ENCODE measurements around the gene ARHGEF4. TPM values are rescaled to one million over a fixed set of nuclear protein-coding genes. Genes with fewer than 3 reads are reported as not detected.

Gene ARHGEF4
- total RNA-seq, 1 donor from 2014 or later, result 25.5 TPM

DNA sequence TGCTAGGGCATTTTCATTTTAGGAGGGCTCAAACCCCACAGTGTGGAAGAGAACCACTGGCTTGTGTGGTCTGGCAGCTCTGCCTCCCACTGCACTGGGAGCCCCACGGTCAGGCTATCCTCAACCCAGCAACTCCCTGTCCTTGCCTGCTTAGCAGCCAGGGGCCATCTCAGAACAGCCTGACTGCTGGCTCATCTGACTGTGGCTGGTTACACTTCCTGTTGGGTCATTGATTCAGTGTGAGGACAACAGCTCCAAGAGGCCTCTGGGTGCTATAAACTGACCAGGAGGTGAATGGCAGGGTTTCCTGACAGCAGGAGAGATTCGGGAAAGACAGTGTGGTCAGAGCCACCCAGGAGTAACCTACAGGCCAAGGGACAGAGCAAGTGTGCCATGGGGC lies 41.3 kb upstream of the ARHGEF4 start:
- Mint-ChIP-seq H3K36me3 (no peaks in the 10 kb centered on the region), H3K27me3 (ENCODE audit: low read depth) (peaks cover 53% of the 10 kb centered on the region), H3K4me3 (no peak overlapping the region), H3K4me1 (peaks cover 5% of the 10 kb centered on the region), H3K9me3 (no peaks in the 10 kb centered on the region), H3K27ac (no peak overlapping the region)
- DNase-seq (ENCODE audit: low spot score in 2 of 2, unreplicated experiment in 2 of 2), result no peak
- TF ChIP-seq, protein P1, sequence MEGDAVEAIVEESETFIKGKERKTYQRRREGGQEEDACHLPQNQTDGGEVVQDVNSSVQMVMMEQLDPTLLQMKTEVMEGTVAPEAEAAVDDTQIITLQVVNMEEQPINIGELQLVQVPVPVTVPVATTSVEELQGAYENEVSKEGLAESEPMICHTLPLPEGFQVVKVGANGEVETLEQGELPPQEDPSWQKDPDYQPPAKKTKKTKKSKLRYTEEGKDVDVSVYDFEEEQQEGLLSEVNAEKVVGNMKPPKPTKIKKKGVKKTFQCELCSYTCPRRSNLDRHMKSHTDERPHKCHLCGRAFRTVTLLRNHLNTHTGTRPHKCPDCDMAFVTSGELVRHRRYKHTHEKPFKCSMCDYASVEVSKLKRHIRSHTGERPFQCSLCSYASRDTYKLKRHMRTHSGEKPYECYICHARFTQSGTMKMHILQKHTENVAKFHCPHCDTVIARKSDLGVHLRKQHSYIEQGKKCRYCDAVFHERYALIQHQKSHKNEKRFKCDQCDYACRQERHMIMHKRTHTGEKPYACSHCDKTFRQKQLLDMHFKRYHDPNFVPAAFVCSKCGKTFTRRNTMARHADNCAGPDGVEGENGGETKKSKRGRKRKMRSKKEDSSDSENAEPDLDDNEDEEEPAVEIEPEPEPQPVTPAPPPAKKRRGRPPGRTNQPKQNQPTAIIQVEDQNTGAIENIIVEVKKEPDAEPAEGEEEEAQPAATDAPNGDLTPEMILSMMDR (IDR thresholded peaks at IDR 0.05; ENCODE audit: unreplicated experiment), result no peak

DNA sequence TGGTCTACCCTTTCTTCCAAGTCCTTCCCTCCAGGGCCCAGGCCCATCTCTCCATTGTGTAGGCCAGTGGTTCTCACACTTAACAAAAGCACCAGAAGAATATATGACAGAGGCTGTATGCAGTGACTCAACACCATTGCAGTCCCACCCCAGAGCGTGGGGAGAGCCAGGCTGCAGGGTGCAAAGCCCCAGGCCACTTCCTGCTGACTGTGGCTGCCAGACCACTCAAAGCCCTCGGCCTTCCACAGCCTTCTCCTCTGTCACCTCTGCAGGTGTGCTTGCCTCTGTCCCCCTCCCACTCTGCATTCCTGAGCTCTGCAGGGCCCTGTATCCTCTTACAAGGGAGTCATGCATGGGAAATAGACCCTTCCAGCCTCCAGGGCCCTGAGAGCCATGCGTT lies 40.4 kb upstream of the ARHGEF4 start:
- TF ChIP-seq, protein P1 (IDR thresholded peaks at IDR 0.05; ENCODE audit: unreplicated experiment), result no peak
- Mint-ChIP-seq H3K36me3 (no peaks in the 10 kb centered on the region), H3K27me3 (ENCODE audit: low read depth) (peaks cover 49% of the 10 kb centered on the region), H3K9me3 (no peaks in the 10 kb centered on the region), H3K4me1 (peaks cover 5% of the 10 kb centered on the region), H3K27ac (no peak overlapping the region), H3K4me3 (no peak overlapping the region)
- no peak for DNase-seq (ENCODE audit: low spot score in 2 of 2, unreplicated experiment in 2 of 2)

DNA sequence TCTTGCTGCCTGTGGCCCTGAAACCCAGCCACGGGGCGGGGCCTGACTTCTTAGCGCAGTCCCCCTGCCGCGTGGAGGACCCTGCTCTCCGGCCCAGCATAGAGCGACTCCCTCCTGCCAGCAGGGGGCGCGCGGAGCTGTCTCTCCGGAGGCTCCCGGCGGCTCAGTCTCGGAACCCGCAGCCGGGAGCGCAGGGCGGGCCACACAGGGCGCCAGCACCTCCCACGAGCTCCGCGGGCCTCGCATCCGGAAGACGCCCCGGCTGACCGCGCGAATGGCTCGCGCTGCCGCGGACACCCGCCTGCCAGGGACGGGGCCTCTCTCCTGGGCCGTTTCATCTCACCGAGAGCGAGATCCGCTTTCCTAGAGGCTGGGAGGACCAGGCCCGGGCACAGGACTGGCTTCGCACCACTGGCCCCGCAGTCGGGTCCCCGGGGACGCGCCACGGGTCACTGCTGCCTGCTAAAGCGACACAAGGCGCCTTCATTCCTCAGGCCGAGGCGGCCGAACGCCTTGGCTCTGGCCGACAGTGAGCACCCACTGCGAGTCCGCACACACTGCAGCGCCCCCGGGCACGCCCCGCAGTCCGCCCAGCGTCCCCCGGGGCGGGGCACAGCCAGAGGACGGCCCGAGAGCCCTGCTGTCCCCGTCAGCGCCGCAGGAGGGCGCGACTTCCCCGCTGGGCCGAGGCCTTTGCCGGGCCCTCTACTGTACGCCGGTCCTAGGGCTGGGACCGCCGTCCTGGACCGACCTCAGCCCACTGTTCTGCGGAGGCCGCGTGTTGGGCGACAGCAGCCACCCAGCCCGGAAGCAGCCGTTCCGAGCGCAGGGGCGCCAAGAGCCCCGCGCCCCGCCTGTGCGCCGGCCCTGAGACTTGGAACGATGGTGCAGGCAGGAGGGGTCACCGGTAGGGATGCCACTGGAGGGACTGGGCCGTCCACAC lies 39.0 kb upstream of the ARHGEF4 start:
- Mint-ChIP-seq H3K4me3 (peak overlapping the region; percentile 64), H3K36me3 (no peaks in the 10 kb centered on the region), H3K27ac (no peak overlapping the region), H3K4me1 (peaks cover 5% of the 10 kb centered on the region), H3K27me3 (ENCODE audit: low read depth) (peaks cover 41% of the 10 kb centered on the region), H3K9me3 (no peaks in the 10 kb centered on the region)
- TF ChIP-seq, protein P1 (IDR thresholded peaks at IDR 0.05; ENCODE audit: unreplicated experiment), result peak; percentile 87
- peak; percentile 95 to 96 for DNase-seq (ENCODE audit: low spot score in 2 of 2, unreplicated experiment in 2 of 2)

DNA sequence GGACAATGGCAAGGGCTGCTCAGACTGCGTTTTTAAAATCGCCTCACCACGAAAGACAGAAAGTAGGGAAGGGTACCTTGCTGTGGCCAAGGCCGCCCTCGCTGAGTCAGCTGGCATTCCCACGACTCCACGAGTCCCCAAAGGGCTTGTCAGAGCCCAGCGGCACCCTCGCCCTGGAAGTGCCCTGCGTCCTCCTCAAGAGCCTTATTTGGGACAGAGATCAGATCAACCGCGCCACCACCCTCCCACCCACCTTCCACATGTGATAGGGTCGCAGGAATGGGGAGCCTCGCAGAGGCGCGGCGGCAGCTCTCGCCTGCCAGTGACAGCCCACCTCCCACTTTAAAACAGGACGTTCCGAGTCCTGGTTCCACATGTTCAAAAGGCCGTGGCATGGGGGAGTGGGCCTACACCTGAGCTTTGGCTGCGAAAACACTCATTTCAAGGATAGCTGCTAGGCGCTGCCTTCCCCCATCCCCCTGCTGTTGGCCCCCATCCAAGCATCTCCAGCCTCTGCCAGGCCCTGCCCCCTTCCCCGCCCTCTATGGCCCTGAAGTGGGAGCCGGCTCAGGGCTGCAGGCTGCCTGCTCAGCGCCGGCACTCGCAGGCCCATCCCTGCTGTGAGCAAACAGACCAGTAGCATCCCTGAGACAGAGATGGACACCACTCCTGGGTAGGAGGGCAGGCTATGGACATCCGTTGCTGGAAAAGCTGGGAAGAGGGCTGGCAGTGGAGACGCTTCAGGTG lies 38.1 kb upstream of the ARHGEF4 start:
- H3K4me1 Mint-ChIP-seq, result peaks cover 5% of the 10 kb centered on the region
- peak; percentile 47 to 76 for DNase-seq (ENCODE audit: low spot score in 2 of 2, unreplicated experiment in 2 of 2)
- peak overlapping the region; percentile 64 for H3K4me3 Mint-ChIP-seq
- peaks cover 33% of the 10 kb centered on the region for H3K27me3 Mint-ChIP-seq (ENCODE audit: low read depth)
- H3K36me3 Mint-ChIP-seq, result no peaks in the 10 kb centered on the region
- no peak overlapping the region for H3K27ac Mint-ChIP-seq
- no peaks in the 10 kb centered on the region for H3K9me3 Mint-ChIP-seq
- TF ChIP-seq, protein P1 (IDR thresholded peaks at IDR 0.05; ENCODE audit: unreplicated experiment), result no peak

DNA sequence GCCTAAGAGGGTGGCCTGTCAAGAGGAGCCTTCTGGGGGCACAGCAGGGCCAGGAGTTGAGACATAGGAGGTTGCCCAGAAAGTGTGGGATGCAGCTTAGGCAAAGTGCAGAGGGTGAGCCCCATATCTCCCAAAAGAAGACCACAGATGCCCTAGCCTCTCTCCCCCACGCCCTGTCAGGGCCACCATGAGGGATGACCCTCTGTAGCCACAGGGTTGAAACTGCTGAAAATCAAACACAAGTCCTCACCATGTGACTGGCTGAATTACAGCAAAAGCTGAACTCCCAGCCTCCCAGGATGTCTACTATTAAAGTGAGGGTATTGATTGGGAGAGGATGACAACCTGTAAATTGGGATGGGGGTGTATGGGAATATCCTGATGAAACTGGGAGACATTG lies 37.4 kb upstream of the ARHGEF4 start:
- DNase-seq (ENCODE audit: low spot score in 2 of 2, unreplicated experiment in 2 of 2), result no peak
- Mint-ChIP-seq H3K4me1 (peaks cover 5% of the 10 kb centered on the region), H3K9me3 (no peaks in the 10 kb centered on the region), H3K27ac (no peak overlapping the region), H3K27me3 (ENCODE audit: low read depth) (peaks cover 30% of the 10 kb centered on the region), H3K4me3 (no peak overlapping the region), H3K36me3 (no peaks in the 10 kb centered on the region)
- TF ChIP-seq, protein P1 (IDR thresholded peaks at IDR 0.05; ENCODE audit: unreplicated experiment), result no peak

Data from mesothelial cell of epicardium (in vitro differentiated cells).